HG02981 (cell line): ENCODE data around the gene QPRT.
"Not testable (repeated sequence)": the region's sequence is repeated elsewhere in the genome, so short reads cannot be mapped to it uniquely, and the experiment has no call there.

Experiments
- ATAC-seq: cut with Tn5 transposase; IDR thresholded peaks from one replicate; pipeline ENCODE4 v1.9.1; 2021; ENCODE audit warnings: mild to moderate bottlenecking, moderate library complexity; ENCODE audit not compliant: unreplicated experiment

QPRT gene

GRCh38 chr16:29744541-29745101 lies 65.6 kb downstream of the QPRT start:
- no peak for ATAC-seq

GRCh38 chr16:29745121-29745852 lies 66.3 kb downstream of the QPRT start:
- peak; percentile 37 for ATAC-seq

- ATAC-seq: peak; percentile 72
Measured at GRCh38 chr16:29745853-29746345, 66.9 kb downstream of the QPRT start, which contains the start of gene C16orf54. TSS of gene C16orf54 (minus strand) at chr16:29745990. CDS start at chr16:29744951, 1,039 bp downstream.

- ATAC-seq: not testable (repeated sequence)
Measured at GRCh38 chr16:29746518-29746917, 67.5 kb downstream of the QPRT start.
